Common myeloid progenitor, CD34-positive (primary cell): ENCODE data around the gene SDF4.

ENCODE experiments used
- CTCF ChIA-PET: fragments of 350-600 bp; sonication (Branson Sonifier 250); formaldehyde crosslinking; loops from one replicate; lab custom pipeline; 2021; ENCODE audit warnings: antibody characterized with exemption; lab: Charles Lee
- POLR2A ChIA-PET: fragments of 350-600 bp; sonication (Branson Sonifier 250); formaldehyde crosslinking; loops from one replicate; lab custom pipeline; 2021; ENCODE audit warnings: antibody characterized with exemption; lab: Charles Lee
- DNase-seq, 3 donors: peaks; one replicate each; pipeline versions ENCODE4 v3.0.0 to v3.0.0-alpha.2; 2013
- H3K27ac ChIP-seq, 2 experiments: 1 replicate in 1 of 2; 2 replicates in 1 of 2; pipeline ENCODE4 v1.7.0; 2013; ENCODE audit warnings: inconsistent platforms in 2 of 2, low read length in 2 of 2, mild to moderate bottlenecking in 2 of 2, low read depth in 1 of 2, moderate library complexity in 1 of 2; ENCODE audit not compliant: severe bottlenecking in 2 of 2, insufficient read depth in 1 of 2, poor library complexity in 1 of 2
- H3K27me3 ChIP-seq, 5 experiments: replicated peaks in 2 of 5; 1 replicate in 3 of 5; 2 replicates in 2 of 5; pipeline versions ENCODE4 v1.6.1 to v1.7.0; 2013; ENCODE audit warnings: low read length in 4 of 5, mild to moderate bottlenecking in 2 of 5, moderate library complexity in 2 of 5, inconsistent platforms in 1 of 5; ENCODE audit not compliant: insufficient read depth in 5 of 5, control insufficient read depth in 4 of 5
- H3K36me3 ChIP-seq, 4 experiments: 1 replicate in 2 of 4; 2 replicates in 2 of 4; pipeline versions ENCODE4 v1.6.1 to v1.7.0; 2013; ENCODE audit warnings: low read length in 3 of 4, control low read depth in 1 of 4, mild to moderate bottlenecking in 1 of 4; ENCODE audit not compliant: control insufficient read depth in 4 of 4, insufficient read depth in 4 of 4
- H3K4me1 ChIP-seq, 4 experiments: 1 replicate in 3 of 4; 2 replicates in 1 of 4; pipeline versions ENCODE4 v1.6.1 to v1.7.1; 2013; ENCODE audit warnings: low read length in 3 of 4, mild to moderate bottlenecking in 3 of 4, control low read depth in 1 of 4, inconsistent platforms in 1 of 4, moderate library complexity in 1 of 4; ENCODE audit not compliant: control insufficient read depth in 4 of 4, insufficient read depth in 4 of 4; ENCODE audit errors: control extremely low read depth in 1 of 4
- H3K4me3 ChIP-seq, 7 experiments: 1 replicate in 4 of 7; 2 replicates in 3 of 7; pipeline versions ENCODE4 v1.5.1 to v1.7.0; 2013; ENCODE audit warnings: mild to moderate bottlenecking in 7 of 7, low read length in 6 of 7, moderate library complexity in 6 of 7, inconsistent platforms in 2 of 7, low read depth in 2 of 7, control low read depth in 1 of 7; ENCODE audit not compliant: insufficient read depth in 4 of 7, control insufficient read depth in 1 of 7; ENCODE audit errors: extremely low read depth in 1 of 7
- H3K9me3 ChIP-seq, 5 experiments: 1 replicate in 4 of 5; 2 replicates in 1 of 5; pipeline versions ENCODE4 v1.6.1 to v1.7.1; 2013; ENCODE audit warnings: low read length in 4 of 5, mild to moderate bottlenecking in 2 of 5, inconsistent platforms in 1 of 5, low read depth in 1 of 5, moderate library complexity in 1 of 5; ENCODE audit not compliant: control insufficient read depth in 4 of 5, insufficient read depth in 2 of 5; ENCODE audit errors: control extremely low read depth in 1 of 5
- WGBS: methylation state at CpG from one replicate; pipeline ENCODE4 v1.1.5; 2013; ENCODE audit not compliant: insufficient coverage; 5-methylcytosine and 5-hydroxymethylcytosine counted together

SDF4 gene

DNA sequence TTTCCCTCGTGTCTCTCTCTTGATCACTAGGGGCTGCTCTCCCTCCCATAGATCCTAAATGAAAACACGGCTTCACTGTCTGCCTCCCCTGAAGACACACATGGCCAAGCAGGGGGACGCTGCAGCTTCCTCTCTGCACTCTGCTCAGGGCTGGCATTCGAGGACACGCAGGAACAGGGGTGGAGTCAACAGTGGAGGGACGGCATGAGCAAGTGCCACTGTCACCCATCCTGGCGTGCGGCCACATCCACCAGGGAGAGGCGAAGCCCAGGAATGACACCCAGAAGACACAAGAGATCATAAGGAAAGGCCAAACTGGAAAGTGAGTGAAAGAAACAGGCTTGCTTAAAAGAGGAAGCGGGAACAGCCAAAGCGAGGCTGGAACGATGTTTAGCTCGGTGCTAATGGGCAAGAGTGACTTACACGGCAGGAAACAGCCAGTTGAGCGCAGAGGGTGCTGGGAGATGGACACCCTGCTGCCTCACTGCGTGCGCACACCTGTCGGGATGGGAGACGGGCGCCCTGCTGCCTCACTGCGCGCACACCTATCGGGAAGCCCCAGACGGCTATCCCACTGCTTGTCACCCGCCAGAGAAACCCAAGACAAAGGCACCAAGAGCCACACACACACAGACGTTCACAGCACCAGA is 28.3 kb upstream of the SDF4 start:
- DNase-seq: peak in 2 of 3 donors; percentile 23 to 38
- H3K27ac ChIP-seq: no peak overlapping the region
- no peaks in the 10 kb centered on the region for H3K27me3 ChIP-seq
- ChIA-PET POLR2A (interaction anchor here (0.9 kb wide), 1 partner anchor 13 kb away, joined by 3 read pairs; no protein-coding TSS in a partner anchor), CTCF (interaction anchor here (1.3 to 3.5 kb wide), 2 partner anchors 11 to 27 kb away, joined by 3 to 10 read pairs; no protein-coding TSS in a partner anchor)
- H3K9me3 ChIP-seq: no peaks in the 10 kb centered on the region
- H3K36me3 ChIP-seq: peaks cover 2 to 83% (median 50%) of the 10 kb centered on the region in 4 experiments
- H3K4me1 ChIP-seq: peaks cover 0 to 6% (median 4%) of the 10 kb centered on the region in 4 experiments
- WGBS: 79% methylated on average over 24 of the region's 26 CpGs
- no peak overlapping the region for H3K4me3 ChIP-seq

DNA sequence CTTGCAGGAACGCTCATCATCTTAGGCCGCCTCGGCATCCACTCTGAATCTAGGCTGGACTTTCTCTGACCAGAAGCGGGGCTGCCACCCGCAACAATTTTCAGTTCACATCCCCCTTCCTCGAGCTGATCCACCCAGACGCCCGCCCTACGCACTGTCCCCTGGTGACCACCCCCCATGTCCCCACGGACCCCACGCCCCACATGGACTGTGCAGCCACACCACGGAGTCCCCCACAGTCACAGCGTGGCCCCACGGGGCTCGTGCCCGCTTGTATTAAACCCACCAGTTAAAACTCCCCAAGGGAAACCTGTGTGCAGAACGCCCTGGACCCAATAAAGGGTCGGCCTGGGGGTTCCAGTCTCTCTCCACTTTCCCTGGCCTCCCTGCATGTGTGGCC is 27.7 kb upstream of the SDF4 start:
- H3K27me3 ChIP-seq: no peaks in the 10 kb centered on the region
- ChIA-PET CTCF (interaction anchor here (3.5 kb wide), 1 partner anchor 12 kb away, joined by 10 read pairs; no protein-coding TSS in a partner anchor), POLR2A (no interaction called here)
- H3K27ac ChIP-seq: no peak overlapping the region
- H3K9me3 ChIP-seq: no peaks in the 10 kb centered on the region
- no peak for DNase-seq
- 97% methylated on average over 17 of the region's 18 CpGs for WGBS
- H3K4me1 ChIP-seq: peaks cover 0 to 6% (median 4%) of the 10 kb centered on the region in 4 experiments
- peaks cover 0 to 84% (median 48%) of the 10 kb centered on the region in 4 experiments for H3K36me3 ChIP-seq
- H3K4me3 ChIP-seq: no peak overlapping the region

DNA sequence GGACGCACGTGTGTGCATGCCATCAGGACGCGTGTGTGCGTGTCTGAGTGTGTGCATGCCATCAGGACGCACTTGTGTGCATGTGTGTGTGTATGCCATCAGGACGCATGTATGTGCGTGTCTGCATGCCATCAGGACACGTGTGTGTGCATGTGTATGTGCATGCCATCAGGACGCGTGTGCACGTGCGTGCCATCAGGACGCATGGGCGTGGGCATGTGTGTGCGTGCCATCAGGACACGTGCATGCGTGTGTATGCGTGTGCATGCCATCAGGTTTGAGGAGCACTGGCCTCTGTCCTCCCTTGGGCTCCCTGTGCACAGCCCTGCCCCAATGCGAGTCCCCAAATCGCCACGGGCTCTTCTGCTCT is 27.3 kb upstream of the SDF4 start:
- 97% methylated on average over 21 of the region's 22 CpGs for WGBS
- Histone ChIP-seq H3K27me3 (no peaks in the 10 kb centered on the region), H3K4me3 (no peak overlapping the region), H3K9me3 (no peaks in the 10 kb centered on the region), H3K27ac (no peak overlapping the region), H3K4me1 (peaks cover 0 to 6% (median 4%) of the 10 kb centered on the region in 4 experiments), H3K36me3 (peaks cover 0 to 85% (median 49%) of the 10 kb centered on the region in 4 experiments)
- ChIA-PET CTCF (interaction anchor here (3.5 kb wide), 1 partner anchor 12 kb away, joined by 10 read pairs; no protein-coding TSS in a partner anchor), POLR2A (no interaction called here)
- no peak for DNase-seq

DNA sequence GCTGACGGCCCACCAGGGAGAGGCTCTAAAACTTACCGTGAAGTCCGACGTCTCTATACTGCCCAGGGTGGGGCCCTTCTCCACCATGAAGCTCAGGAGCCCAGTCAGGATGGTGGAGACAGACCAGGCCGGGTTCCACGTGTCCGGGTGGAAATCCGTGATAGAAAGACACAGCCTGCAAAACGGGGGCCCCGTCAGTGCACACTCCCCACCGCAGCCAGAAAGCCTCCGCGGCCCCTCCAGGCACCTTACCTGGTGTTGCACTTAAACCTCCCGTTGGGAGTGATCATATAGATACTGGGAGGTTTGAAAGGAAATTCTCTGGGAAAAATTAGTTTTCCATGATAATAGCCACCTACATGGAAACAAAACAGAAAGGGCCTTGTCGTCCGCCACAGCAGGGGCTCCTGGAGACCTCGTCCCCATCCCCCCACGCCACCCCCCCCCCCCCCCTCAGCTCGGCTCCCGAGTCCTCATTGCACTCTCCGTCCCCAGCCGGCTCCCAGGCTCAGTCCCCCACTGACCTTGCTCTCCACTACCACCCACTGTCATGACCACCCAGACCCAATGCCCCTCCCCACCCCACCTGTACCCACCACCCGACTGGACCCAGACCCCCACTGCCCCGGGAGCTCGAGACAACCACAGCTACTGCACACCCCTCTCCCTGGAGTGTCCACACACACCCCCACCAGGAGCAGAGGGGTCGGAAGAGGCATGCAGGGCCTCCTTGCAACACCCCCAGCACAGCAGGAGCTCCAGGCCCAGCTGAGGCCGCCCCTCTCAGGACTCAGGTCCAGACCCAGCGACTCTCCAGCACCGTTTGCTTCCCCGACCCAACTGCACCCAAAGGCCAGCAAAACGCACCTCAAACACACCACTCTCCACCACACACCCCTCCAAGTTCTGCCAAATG is 25.4 kb upstream of the SDF4 start:
- no peak overlapping the region for H3K4me3 ChIP-seq
- no peak for DNase-seq
- H3K4me1 ChIP-seq: peaks cover 0 to 6% (median 4%) of the 10 kb centered on the region in 4 experiments
- H3K27ac ChIP-seq: no peak overlapping the region
- WGBS: over 99% methylated on average over 18 of the region's 31 CpGs
- no peaks in the 10 kb centered on the region for H3K27me3 ChIP-seq
- H3K36me3 ChIP-seq: peaks cover 5 to 79% (median 44%) of the 10 kb centered on the region in 4 experiments
- ChIA-PET POLR2A (no interaction called here), CTCF (interaction anchor here (0.7 to 1.5 kb wide), 2 partner anchors 135 to 136 kb away, joined by 3 to 8 read pairs; no protein-coding TSS in a partner anchor)
- H3K9me3 ChIP-seq: no peaks in the 10 kb centered on the region

DNA sequence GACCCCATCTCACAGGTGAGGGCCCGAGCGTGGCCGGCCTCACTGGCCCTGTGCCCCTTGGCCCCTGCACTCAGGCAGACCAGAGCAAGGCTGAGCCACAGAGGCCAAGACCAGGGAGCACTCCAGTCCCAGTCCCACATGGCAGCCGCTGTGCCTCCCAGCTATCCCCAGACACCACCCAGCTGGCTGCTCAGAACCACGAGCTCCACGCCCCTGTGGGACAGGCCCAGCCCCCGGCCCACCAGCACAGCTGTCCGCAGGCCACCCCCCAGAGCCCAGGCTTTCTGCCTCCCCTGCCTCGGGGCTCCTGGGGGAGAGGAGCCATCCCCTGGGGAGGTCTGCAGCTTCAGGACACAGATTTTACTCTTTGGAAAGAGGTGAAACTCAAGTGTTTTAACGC is 23.8 kb upstream of the SDF4 start:
- WGBS: 100% methylated on average over 8 of the region's 10 CpGs
- peaks cover 5 to 67% (median 39%) of the 10 kb centered on the region in 4 experiments for H3K36me3 ChIP-seq
- no peak overlapping the region for H3K4me3 ChIP-seq
- DNase-seq: no peak
- H3K4me1 ChIP-seq: peaks cover 0 to 6% (median 5%) of the 10 kb centered on the region in 4 experiments
- H3K27ac ChIP-seq: no peak overlapping the region
- ChIA-PET POLR2A (no interaction called here), CTCF (interaction anchor here (1.6 kb wide), 1 partner anchor 133 kb away, joined by 8 read pairs; no protein-coding TSS in a partner anchor)
- H3K9me3 ChIP-seq: no peaks in the 10 kb centered on the region
- H3K27me3 ChIP-seq: no peaks in the 10 kb centered on the region

DNA sequence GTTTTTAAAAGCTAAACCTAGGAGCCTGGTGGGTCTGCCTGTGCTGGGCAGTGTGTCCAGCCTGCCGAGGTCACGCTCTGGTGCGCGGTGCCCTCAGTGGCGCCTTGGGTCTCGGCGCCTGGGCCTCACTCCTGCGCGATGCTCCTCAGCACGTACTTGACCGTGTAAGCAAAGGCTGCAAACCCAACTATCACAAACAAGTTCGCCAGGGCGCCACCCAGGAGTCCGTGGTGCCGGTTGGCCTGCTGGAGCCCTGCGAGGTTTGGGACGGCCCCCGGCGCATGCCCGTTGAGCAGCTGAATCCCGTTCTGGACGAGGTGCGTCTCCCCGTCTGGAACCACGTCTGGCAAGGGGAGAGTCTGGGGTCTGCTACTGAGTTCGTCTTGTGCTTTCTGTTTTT is 23.3 kb upstream of the SDF4 start:
- ChIA-PET CTCF (interaction anchor here (0.9 to 1.6 kb wide), 3 partner anchors 133 to 240 kb away, joined by 3 to 8 read pairs (median 3); no protein-coding TSS in a partner anchor), POLR2A (interaction anchor here (1.1 kb wide), 1 partner anchor 148 kb away, joined by 5 read pairs; no protein-coding TSS in a partner anchor)
- Histone ChIP-seq H3K4me3 (no peak overlapping the region), H3K36me3 (peaks cover 5 to 62% (median 37%) of the 10 kb centered on the region in 4 experiments), H3K4me1 (peaks cover 0 to 9% (median 5%) of the 10 kb centered on the region in 4 experiments), H3K9me3 (no peaks in the 10 kb centered on the region), H3K27ac (no peak overlapping the region), H3K27me3 (no peaks in the 10 kb centered on the region)
- WGBS: 97% methylated on average over 26 of the region's 26 CpGs
- DNase-seq: no peak
